Stimulated activated CD8-positive, alpha-beta memory T cell treated with anti-CD3 and anti-CD28 coated beads, Interleukin-7, amount 100 ng/mL, for 1 hour (primary cell): ENCODE data around the gene SCNN1B.

ENCODE experiments used
- DNase-seq, 2 donors: peaks; one replicate each; pipeline ENCODE4 v3.0.0-alpha.2; 2020; ENCODE audit warnings: low read depth in 2 of 2

The SCNN1B gene

GRCh38 chr16:23407436-23408127, 105.5 kb downstream of the SCNN1B start:
- no peak for DNase-seq

GRCh38 chr16:23408242-23408822, 106.2 kb downstream of the SCNN1B start:
- no peak for DNase-seq

GRCh38 chr16:23408823-23409298, 106.8 kb downstream of the SCNN1B start:
- DNase-seq = no peak

GRCh38 chr16:23409522-23409921, 107.4 kb downstream of the SCNN1B start:
- DNase-seq = no peak

DNA sequence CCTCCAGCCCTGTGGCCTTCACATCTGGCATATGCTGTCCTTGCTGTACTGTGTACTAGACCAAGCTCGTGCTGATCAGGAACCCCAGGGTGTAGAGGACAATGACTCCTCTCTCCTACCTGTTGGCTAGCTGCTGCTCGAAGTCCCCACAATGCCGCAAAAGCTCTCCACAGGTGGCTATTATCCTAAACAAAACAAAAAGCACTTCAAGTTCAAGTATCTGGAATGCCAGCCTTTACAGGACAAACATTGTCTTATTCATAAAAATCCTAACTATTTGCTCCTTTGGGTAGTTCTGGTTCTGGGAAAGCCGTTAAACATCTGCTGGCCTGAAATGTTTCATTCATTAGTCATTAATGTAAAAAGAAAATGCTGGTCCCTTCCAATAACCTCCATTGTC, 108.1 kb downstream of the SCNN1B start:
- no peak for DNase-seq

- DNase-seq = no peak
Measured at GRCh38 chr16:23414731-23415130, 112.6 kb downstream of the SCNN1B start.

DNA sequence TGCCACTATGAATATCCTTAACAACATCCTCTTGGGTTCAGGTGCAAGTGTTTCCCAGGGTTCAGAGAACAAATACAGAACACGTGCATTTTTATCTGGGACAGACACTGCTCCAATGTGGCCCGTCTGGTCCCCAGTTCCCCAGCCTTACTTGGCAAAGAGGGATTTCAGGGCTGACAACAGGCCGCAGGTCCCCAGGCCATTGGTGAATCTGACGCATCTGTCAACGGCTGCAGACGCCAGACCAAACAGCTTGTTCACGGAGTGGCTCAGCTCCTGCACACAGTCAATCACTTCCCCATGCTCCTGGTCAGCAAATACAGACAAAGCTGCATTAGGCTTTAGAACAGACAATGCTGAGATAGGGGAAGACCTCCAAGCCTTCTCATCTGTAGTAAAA, 114.7 kb downstream of the SCNN1B start:
- no peak for DNase-seq

GRCh38 chr16:23420011-23420410, 117.9 kb downstream of the SCNN1B start:
- DNase-seq = no peak

GRCh38 chr16:23423496-23424049, 121.5 kb downstream of the SCNN1B start:
- DNase-seq = no peak

DNA sequence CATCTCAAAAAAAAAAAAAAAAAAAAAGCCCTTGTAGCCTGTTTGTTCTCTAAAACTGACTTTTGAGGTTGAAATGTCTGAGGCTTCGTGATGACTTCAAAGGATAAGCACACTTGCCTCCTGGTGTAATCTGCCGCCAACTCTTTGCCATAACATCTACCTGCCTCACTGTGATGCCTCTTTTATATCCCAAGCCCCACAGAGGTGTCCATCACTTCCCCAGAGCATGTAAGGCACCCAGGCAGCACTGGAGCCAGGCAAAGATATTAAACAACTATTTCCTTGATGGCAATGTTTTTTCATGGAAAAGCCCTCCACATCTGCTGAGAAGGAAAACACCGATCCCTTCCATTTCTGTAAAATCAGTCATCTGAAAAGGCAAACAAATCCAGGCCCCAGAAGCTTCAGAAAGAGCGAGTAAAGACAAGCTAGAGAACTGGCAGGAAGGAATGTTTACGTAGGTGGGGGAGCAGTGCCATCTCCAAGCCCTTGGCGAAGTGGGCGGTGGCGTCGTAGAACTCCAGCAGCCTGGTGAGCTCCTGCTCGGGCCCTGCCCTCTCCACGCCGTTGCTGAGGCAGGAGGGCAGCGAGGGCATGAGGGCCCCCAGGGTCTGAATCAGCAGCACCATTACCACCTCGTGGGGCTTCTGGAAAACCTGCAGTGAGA, 122.3 kb downstream of the SCNN1B start:
- DNase-seq = no peak

DNA sequence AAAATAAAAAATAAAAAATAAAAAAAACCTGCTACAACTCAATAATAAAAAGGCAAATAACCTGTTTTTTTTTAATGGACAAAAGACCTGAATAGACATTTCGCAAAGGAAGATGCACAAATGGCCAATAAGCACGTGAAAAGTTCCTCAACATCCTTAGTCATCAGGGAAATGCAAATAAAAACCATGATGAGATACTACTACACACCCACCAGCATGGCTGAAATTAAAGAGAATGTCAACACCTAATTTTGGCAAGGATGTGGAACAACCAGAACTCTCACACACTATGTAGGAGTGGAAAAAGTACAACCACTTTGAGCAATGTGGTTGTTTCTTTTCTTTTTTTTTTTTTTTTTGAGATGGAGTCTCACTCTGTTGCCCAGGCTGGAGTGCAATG, 126.2 kb downstream of the SCNN1B start:
- no peak for DNase-seq
